CD4-positive, alpha-beta T cell treated with Interleukin-10 for 1 hour (primary cell): ENCODE data around the gene CLCN2.
"Not testable (repeated sequence)": the region's sequence is repeated elsewhere in the genome, so short reads cannot be mapped to it uniquely, and the experiment has no call there.

Experiments
- DNase-seq: peaks from one replicate; pipeline ENCODE4 v3.0.0-alpha.2; 2020

CLCN2 gene

GRCh38 chr3:184343200-184343876 lies 18.1 kb downstream of the CLCN2 start:
- DNase-seq = no peak

GRCh38 chr3:184341925-184342324 lies 19.5 kb downstream of the CLCN2 start:
- no peak for DNase-seq

GRCh38 chr3:184339451-184340135 lies 21.8 kb downstream of the CLCN2 start:
- not testable (repeated sequence) for DNase-seq

- DNase-seq = no peak
These were observed 22.4 kb downstream of the CLCN2 start for GRCh38 chr3:184339001-184339400.

GRCh38 chr3:184338511-184338945 lies 22.9 kb downstream of the CLCN2 start:
- DNase-seq = peak; percentile 28

GRCh38 chr3:184337981-184338380 lies 23.4 kb downstream of the CLCN2 start:
- DNase-seq = no peak

- DNase-seq = no peak
These were observed 24.0 kb downstream of the CLCN2 start, which contains the start of gene FAM131A for GRCh38 chr3:184337399-184337714. TSS of gene FAM131A (plus strand) at chr3:184337600. CDS start at chr3:184337631, 31 bp downstream.

GRCh38 chr3:184336547-184337398 lies 24.6 kb downstream of the CLCN2 start:
- DNase-seq = no peak

GRCh38 chr3:184335661-184336546 lies 25.5 kb downstream of the CLCN2 start:
- peak; percentile 91 for DNase-seq

- no peak for DNase-seq
These were observed 26.1 kb downstream of the CLCN2 start for GRCh38 chr3:184335291-184335660.

- peak; percentile 44 for DNase-seq
These were observed 26.8 kb downstream of the CLCN2 start for GRCh38 chr3:184334470-184335158.

- DNase-seq = no peak
These were observed 27.7 kb downstream of the CLCN2 start for GRCh38 chr3:184333700-184334099.

GRCh38 chr3:184333190-184333589 lies 28.2 kb downstream of the CLCN2 start:
- no peak for DNase-seq

- DNase-seq = no peak
These were observed 28.9 kb downstream of the CLCN2 start for GRCh38 chr3:184332370-184333090.

GRCh38 chr3:184328516-184328915 lies 32.9 kb downstream of the CLCN2 start:
- no peak for DNase-seq

GRCh38 chr3:184327171-184327570 lies 34.2 kb downstream of the CLCN2 start:
- DNase-seq = no peak

- no peak for DNase-seq
These were observed 35.6 kb downstream of the CLCN2 start for GRCh38 chr3:184325715-184326369.

- no peak for DNase-seq
These were observed 36.1 kb downstream of the CLCN2 start for GRCh38 chr3:184325269-184325668.

- DNase-seq = no peak
These were observed 37.7 kb downstream of the CLCN2 start for GRCh38 chr3:184323696-184324095.

- DNase-seq = no peak
These were observed 38.5 kb downstream of the CLCN2 start for GRCh38 chr3:184322731-184323487.
